Ishikawa (cell line): ENCODE data around the gene SH3RF3.

Source experiments
- CEBPB ChIP-seq: IDR thresholded peaks from 2 replicates; pipeline ENCODE4 v1.6.1; 2012
- CREB1 ChIP-seq: IDR thresholded peaks from 2 replicates; pipeline ENCODE4 v1.6.1; 2012; ENCODE audit warnings: low read depth
- EGR1 ChIP-seq: IDR thresholded peaks from 2 replicates; pipeline ENCODE4 v1.6.1; 2012
- EP300 ChIP-seq: IDR thresholded peaks from 2 replicates; pipeline ENCODE4 v1.6.1; 2012; ENCODE audit warnings: borderline replicate concordance
- FOXM1 ChIP-seq: IDR thresholded peaks from 2 replicates; pipeline ENCODE4 v1.6.1; 2012; ENCODE audit warnings: low read depth, borderline replicate concordance
- NFIC ChIP-seq: IDR thresholded peaks from 2 replicates; pipeline ENCODE4 v1.6.1; 2012
- RAD21 ChIP-seq: IDR thresholded peaks from 2 replicates; pipeline ENCODE4 v1.6.1; 2012; ENCODE audit warnings: low read depth
- TAF1 ChIP-seq: IDR thresholded peaks from 2 replicates; pipeline ENCODE4 v1.6.1; 2012; ENCODE audit warnings: low read depth, mild to moderate bottlenecking
- TCF12 ChIP-seq: IDR thresholded peaks from 2 replicates; pipeline ENCODE4 v1.6.1; 2012; ENCODE audit warnings: low read depth
- TEAD4 ChIP-seq: IDR thresholded peaks from 2 replicates; pipeline ENCODE4 v1.6.1; 2012
- YY1 ChIP-seq: IDR thresholded peaks from 2 replicates; pipeline ENCODE4 v1.6.1; 2012; ENCODE audit warnings: low read depth
- ZBTB7A ChIP-seq: IDR thresholded peaks from 2 replicates; pipeline ENCODE4 v1.6.1; 2012; ENCODE audit warnings: low read depth
- TF ChIP-seq, protein P1 (sequence below): IDR thresholded peaks from 2 replicates; pipeline ENCODE4 v1.6.1; 2012
- TF ChIP-seq, protein P2 (sequence below): IDR thresholded peaks from 2 replicates; pipeline ENCODE4 v1.6.1; 2012
- TF ChIP-seq, protein P3 (sequence below): IDR thresholded peaks from 2 replicates; pipeline ENCODE4 v1.6.1; 2012; ENCODE audit warnings: low read depth, mild to moderate bottlenecking

The SH3RF3 gene

DNA sequence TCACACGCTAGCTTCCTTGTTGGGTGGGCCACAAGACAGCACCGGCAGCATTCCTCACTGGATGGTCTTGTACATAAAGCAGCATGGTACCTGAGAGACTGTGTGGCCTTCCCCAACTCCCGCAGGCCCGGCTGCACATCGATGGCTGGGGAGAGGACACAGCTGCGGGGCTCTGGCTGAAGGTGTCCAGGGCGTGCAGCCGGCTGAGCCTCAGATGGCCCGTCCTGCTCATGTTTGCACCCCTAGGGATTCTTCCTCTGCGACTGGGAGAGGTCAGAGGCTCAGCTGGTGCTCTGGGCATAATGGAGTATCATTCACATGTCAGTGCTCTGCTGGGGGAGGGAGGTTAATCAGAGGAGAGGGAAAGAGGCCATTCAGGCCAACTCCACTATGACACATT is 276.9 kb downstream of the SH3RF3 start:
- TF ChIP-seq CEBPB, result no peak
- TF ChIP-seq, protein P1, sequence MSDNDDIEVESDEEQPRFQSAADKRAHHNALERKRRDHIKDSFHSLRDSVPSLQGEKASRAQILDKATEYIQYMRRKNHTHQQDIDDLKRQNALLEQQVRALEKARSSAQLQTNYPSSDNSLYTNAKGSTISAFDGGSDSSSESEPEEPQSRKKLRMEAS, result no peak
- no peak for TF ChIP-seq EGR1
- TF ChIP-seq FOXM1, result no peak
- TF ChIP-seq TCF12, result no peak
- no peak for TF ChIP-seq TAF1
- TF ChIP-seq TEAD4, result no peak
- TF ChIP-seq ZBTB7A, result no peak
- TF ChIP-seq CREB1, result no peak
- TF ChIP-seq, protein P2, sequence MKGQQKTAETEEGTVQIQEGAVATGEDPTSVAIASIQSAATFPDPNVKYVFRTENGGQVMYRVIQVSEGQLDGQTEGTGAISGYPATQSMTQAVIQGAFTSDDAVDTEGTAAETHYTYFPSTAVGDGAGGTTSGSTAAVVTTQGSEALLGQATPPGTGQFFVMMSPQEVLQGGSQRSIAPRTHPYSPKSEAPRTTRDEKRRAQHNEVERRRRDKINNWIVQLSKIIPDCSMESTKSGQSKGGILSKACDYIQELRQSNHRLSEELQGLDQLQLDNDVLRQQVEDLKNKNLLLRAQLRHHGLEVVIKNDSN, result no peak
- TF ChIP-seq YY1, result no peak
- TF ChIP-seq, protein P3, sequence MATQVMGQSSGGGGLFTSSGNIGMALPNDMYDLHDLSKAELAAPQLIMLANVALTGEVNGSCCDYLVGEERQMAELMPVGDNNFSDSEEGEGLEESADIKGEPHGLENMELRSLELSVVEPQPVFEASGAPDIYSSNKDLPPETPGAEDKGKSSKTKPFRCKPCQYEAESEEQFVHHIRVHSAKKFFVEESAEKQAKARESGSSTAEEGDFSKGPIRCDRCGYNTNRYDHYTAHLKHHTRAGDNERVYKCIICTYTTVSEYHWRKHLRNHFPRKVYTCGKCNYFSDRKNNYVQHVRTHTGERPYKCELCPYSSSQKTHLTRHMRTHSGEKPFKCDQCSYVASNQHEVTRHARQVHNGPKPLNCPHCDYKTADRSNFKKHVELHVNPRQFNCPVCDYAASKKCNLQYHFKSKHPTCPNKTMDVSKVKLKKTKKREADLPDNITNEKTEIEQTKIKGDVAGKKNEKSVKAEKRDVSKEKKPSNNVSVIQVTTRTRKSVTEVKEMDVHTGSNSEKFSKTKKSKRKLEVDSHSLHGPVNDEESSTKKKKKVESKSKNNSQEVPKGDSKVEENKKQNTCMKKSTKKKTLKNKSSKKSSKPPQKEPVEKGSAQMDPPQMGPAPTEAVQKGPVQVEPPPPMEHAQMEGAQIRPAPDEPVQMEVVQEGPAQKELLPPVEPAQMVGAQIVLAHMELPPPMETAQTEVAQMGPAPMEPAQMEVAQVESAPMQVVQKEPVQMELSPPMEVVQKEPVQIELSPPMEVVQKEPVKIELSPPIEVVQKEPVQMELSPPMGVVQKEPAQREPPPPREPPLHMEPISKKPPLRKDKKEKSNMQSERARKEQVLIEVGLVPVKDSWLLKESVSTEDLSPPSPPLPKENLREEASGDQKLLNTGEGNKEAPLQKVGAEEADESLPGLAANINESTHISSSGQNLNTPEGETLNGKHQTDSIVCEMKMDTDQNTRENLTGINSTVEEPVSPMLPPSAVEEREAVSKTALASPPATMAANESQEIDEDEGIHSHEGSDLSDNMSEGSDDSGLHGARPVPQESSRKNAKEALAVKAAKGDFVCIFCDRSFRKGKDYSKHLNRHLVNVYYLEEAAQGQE, result no peak
- no peak for TF ChIP-seq EP300
- no peak for TF ChIP-seq RAD21
- no peak for TF ChIP-seq NFIC

DNA sequence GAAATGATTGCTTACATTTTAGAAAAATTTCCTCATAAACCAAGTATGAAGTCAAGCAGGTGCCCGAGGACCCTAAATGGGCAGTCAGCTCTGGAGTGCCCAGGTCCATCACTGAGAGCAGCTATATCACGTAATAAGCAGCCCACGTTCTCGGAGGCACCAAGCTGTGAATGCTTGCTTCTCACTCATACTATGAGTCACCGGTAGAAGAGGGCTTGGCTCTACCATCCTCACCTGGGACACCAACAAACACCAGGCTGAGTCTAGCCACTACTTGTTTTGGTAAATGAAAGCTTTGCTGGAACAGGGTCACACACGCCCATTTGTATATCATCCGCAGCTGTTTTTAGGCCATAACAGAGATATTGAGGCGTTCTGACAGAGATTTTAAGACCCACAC is 277.3 kb downstream of the SH3RF3 start:
- TF ChIP-seq, protein P3, result no peak
- TF ChIP-seq YY1 (no peak), CEBPB (no peak), TAF1 (no peak), NFIC (no peak), RAD21 (no peak), ZBTB7A (no peak), FOXM1 (no peak), TEAD4 (no peak), TCF12 (no peak), CREB1 (no peak), EP300 (no peak), EGR1 (no peak)
- TF ChIP-seq, protein P2, result no peak
- TF ChIP-seq, protein P1, result no peak

DNA sequence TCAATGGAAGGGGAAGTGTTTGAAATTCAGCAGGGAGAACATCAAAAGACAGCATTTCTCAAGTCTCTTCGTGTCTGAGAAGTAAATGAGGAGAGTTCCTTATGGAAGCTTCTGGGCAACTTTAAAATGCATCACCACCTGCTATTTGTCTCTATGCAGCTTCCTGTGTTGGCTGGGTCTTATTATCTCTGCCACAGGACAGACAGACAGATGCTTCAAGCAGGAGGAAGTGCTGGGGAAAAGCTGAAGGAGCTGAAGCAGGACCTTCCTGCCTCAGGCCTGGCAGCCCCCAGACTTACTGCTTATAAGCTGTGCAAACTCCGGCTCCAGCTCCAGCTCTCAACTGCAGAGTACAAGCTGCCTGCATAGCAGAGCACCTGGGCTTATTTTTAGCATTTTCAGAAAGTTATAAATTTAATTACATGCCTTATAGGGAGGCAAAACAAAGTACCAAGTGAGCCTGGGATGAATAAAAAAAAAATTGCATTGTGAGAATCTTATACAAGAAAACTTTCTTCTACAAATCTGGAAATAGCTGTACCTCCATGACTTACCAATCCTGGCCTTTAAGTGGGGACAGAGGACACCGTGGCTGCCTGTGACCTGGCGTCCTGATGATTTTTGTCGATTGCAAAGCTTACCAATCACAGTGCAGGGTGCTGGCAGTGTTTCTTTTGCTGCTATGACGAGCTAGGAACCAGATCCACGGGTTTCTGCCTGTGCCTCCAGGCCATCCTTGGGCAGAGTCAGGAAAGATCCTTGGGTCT is 278.5 kb downstream of the SH3RF3 start:
- TF ChIP-seq TEAD4 (no peak), NFIC (no peak), RAD21 (no peak), TCF12 (no peak), CREB1 (no peak), CEBPB (no peak), ZBTB7A (no peak), FOXM1 (no peak), EGR1 (no peak), TAF1 (no peak), EP300 (no peak), YY1 (no peak)
- TF ChIP-seq, protein P2, result no peak
- TF ChIP-seq, protein P3, result no peak
- TF ChIP-seq, protein P1, result no peak
